ENCODE results near the gene FIBCD1.

FIBCD1 gene

GRCh38 chr9:130938652-130939404 is at the start of gene FIBCD1:
Gene FIBCD1 (minus strand): TSS chr9:130939247. CDS start chr9:130938607, 640 bp downstream.
- no peak for DNase-seq (ENCODE audit: low read depth)

GRCh38 chr9:130988400-130988747 is 49.3 kb upstream of the FIBCD1 start:
- DNase-seq (ENCODE audit: low read depth) = no peak

GRCh38 chr9:130987738-130988399 is 48.8 kb upstream of the FIBCD1 start:
- DNase-seq (ENCODE audit: low read depth) = no peak

GRCh38 chr9:130987054-130987453 is 48.0 kb upstream of the FIBCD1 start:
- no peak for DNase-seq (ENCODE audit: low read depth)

- DNase-seq (ENCODE audit: low read depth) = no peak
Observed at GRCh38 chr9:130986356-130986965, 47.4 kb upstream of the FIBCD1 start.

- DNase-seq (ENCODE audit: low read depth) = no peak
Observed at GRCh38 chr9:130985606-130986162, 46.6 kb upstream of the FIBCD1 start.

GRCh38 chr9:130985029-130985428 is 46.0 kb upstream of the FIBCD1 start:
- DNase-seq (ENCODE audit: low read depth) = no peak

GRCh38 chr9:130984521-130984920 is 45.5 kb upstream of the FIBCD1 start:
- DNase-seq (ENCODE audit: low read depth) = no peak

- no peak for DNase-seq (ENCODE audit: low read depth)
Observed at GRCh38 chr9:130983970-130984369, 44.9 kb upstream of the FIBCD1 start.

GRCh38 chr9:130983359-130983670 is 44.3 kb upstream of the FIBCD1 start:
- no peak for DNase-seq (ENCODE audit: low read depth)

GRCh38 chr9:130982636-130983358 is 43.8 kb upstream of the FIBCD1 start:
- no peak for DNase-seq (ENCODE audit: low read depth)

GRCh38 chr9:130981756-130982137 is 42.7 kb upstream of the FIBCD1 start:
- DNase-seq (ENCODE audit: low read depth) = no peak

- DNase-seq (ENCODE audit: low read depth) = no peak
Observed at GRCh38 chr9:130981002-130981755, 42.1 kb upstream of the FIBCD1 start.

- DNase-seq (ENCODE audit: low read depth) = no peak
Observed at GRCh38 chr9:130980526-130980925, 41.5 kb upstream of the FIBCD1 start.

GRCh38 chr9:130979591-130980385 is 40.7 kb upstream of the FIBCD1 start:
- no peak for DNase-seq (ENCODE audit: low read depth)

- no peak for DNase-seq (ENCODE audit: low read depth)
Observed at GRCh38 chr9:130977811-130978221, 38.8 kb upstream of the FIBCD1 start.

- DNase-seq (ENCODE audit: low read depth) = no peak
Observed at GRCh38 chr9:130975932-130976841, 37.1 kb upstream of the FIBCD1 start.

- no peak for DNase-seq (ENCODE audit: low read depth)
Observed at GRCh38 chr9:130975156-130975555, 36.1 kb upstream of the FIBCD1 start.

- DNase-seq (ENCODE audit: low read depth) = no peak
Observed at GRCh38 chr9:130974697-130975096, 35.6 kb upstream of the FIBCD1 start.

Measured in stimulated activated CD4-positive, alpha-beta T cell treated with anti-CD3 and anti-CD28 coated beads, Interleukin-2, amount 100 ng/mL, for 4 hours (primary cell).